Adrenal gland (tissue), 12 donors: ENCODE measurements around the gene AQP12B. TPM values are rescaled to one million over a fixed set of nuclear protein-coding genes. Genes with fewer than 3 reads are reported as not detected.

Experiments used
- DNase-seq, 7 donors: peaks; one replicate each; pipeline ENCODE4 v3.0.0-alpha.2; 2019 to 2020
- H3K27ac ChIP-seq, 5 donors: fragments of 200-600 bp; sonication (generic) in 4 of 5; 1 replicate in 3 of 5; 2 replicates in 2 of 5; pipeline versions ENCODE4 v1.5.1 to v1.8.0; 2016 to 2020; ENCODE audit warnings: mild to moderate bottlenecking in 1 of 5
- H3K27me3 ChIP-seq: fragments of 200-600 bp; 2 replicates; pipeline ENCODE4 v1.8.0; 2021
- H3K36me3 ChIP-seq, 2 donors: fragments of 200-600 bp; replicated peaks in 1 of 2; 1 replicate in 1 of 2; 2 replicates in 1 of 2; pipeline versions ENCODE4 v1.5.1 to v1.8.0; 2018 to 2022
- H3K4me1 ChIP-seq, 2 donors: fragments of 200-600 bp; replicated peaks in 1 of 2; 1 replicate in 1 of 2; 2 replicates in 1 of 2; pipeline versions ENCODE4 v1.5.1 to v1.8.0; 2018 to 2021
- H3K4me3 ChIP-seq, 4 donors: fragments of 200-600 bp; sonication (generic) in 3 of 4; one replicate each; pipeline ENCODE4 v1.5.1; 2016 to 2018
- H3K9me3 ChIP-seq, 3 donors: fragments of 200-600 bp; sonication (generic) in 1 of 3; replicated peaks in 1 of 3; 1 replicate in 2 of 3; 2 replicates in 1 of 3; pipeline versions ENCODE4 v1.5.1 to v1.8.0; 2016 to 2021
- POLR2A ChIP-seq, 2 donors: fragments of 450-650 bp; IDR thresholded peaks; one replicate each; pipeline ENCODE4 v1.6.1; 2017; ENCODE audit warnings: antibody characterized with exemption in 2 of 2, mild to moderate bottlenecking in 2 of 2, moderate library complexity in 1 of 2
- WGBS, 4 donors: extraction: QIAGEN DNeasy Blood & Tissue Kit in 2 of 4; methylation state at CpG; one replicate each; pipeline versions ENCODE4 v1.1.5 to v1.1.7; 2013 to 2017; 5-methylcytosine and 5-hydroxymethylcytosine counted together
- intact Hi-C, 2 donors: fragments of 100-400 bp; cut with DNase I; formaldehyde crosslinking; loops; one replicate each; pipeline versions ENCODE4 v1.14.1 to v1.15.0; 2022 to 2023
- polyA plus RNA-seq, 3 donors: library from polyadenylated mRNA; stranded (reverse); fragments of 200-250 nt in 2 of 3; fragments of 350-450 nt in 1 of 3; fragmentation: Illumina TruSeq in 1 of 3; extraction: RNeasy Lipid Tissue Mini Kit (QIAGEN cat#74804) in 1 of 3; gene quantifications; one replicate each; pipeline ENCODE4 v1.2.3, GENCODE V29; 2013 to 2014
- total RNA-seq, 9 donors: library from RNA; depleted of rRNA in 4 of 9; stranded (reverse); fragments of >200 nt in 4 of 9; fragments of 120-200 nt in 1 of 9; fragmentation: NEBNext Ultra II Directional in 1 of 9; extraction: Animal tissue kit (Norgen Biotek cat#: 25700) in 1 of 9; gene quantifications; one replicate each; pipeline versions ENCODE4 v1.1.0 to v1.2.4, GENCODE V29; 2013 to 2023
- TF ChIP-seq, protein P1 (sequence below), 6 experiments: fragments of 450-650 bp in 4 of 6; fragments of 200-600 bp in 2 of 6; sonication (generic) in 1 of 6; IDR thresholded peaks; 1 replicate in 5 of 6; 2 replicates in 1 of 6; pipeline versions ENCODE4 v1.5.1 to v1.8.0; 2016 to 2021; ENCODE audit warnings: antibody characterized with exemption in 6 of 6, mild to moderate bottlenecking in 2 of 6, moderate library complexity in 1 of 6
- donor health status: healthy with polysubstance abuse.
- donor health status: Bipolar disorder and iron deficiency.
- donor health status: DM: yes; HTN: yes; CAD: no.
- donor health status: DM: no; HTN: no; CAD: no.
- donor health status: DM: no; HTN: no; CAD: no.
- donor health status: DM: yes; HTN: yes; CAD: no.

The AQP12B gene
- total and polyA plus RNA-seq, 12 donors = 0.07 to 0.48 TPM; not detected in 10

DNA sequence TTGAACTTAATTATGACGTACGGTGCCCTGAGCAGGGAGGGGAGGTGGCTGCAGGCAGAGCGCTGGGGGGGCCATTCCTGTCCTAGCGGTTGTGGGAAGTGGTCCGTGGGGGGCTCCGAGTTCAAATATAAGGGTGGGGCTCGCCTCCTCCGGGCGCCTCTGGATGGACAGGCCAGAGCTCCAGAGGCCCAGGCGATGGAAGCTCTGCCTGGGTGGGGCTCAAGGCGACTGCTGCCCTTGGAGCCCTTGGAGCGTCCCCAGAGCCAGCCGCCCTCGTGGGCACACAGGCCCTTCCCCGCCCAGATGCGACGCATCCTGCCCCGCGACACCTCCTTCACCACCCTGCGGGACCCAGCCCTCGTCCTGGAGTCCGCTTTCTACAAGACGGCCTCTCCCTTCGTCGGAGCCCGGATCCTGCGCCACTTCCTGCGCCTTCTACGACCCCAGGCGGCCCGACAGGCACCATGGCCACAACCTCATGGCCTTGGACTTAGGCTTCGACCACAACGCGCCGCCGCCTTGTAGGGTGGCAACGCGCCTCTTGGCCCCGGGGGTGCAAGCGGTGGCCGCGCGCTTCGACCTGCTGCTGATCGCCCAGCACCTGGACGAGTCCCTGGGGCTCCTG, 10.5 kb downstream of the AQP12B start:
- H3K36me3 ChIP-seq = no peaks in the 10 kb centered on the region
- WGBS, 4 donors = 36 to 62% (median 47%) methylated on average over 15 to 46 of the region's 46 CpGs
- H3K27ac ChIP-seq = no peak overlapping the region
- intact Hi-C loops = no loop called here
- H3K9me3 ChIP-seq = no peaks in the 10 kb centered on the region
- peaks cover 11% of the 10 kb centered on the region for H3K27me3 ChIP-seq
- TF ChIP-seq POLR2A (IDR thresholded peaks at IDR 0.05) = no peak
- TF ChIP-seq, protein P1, sequence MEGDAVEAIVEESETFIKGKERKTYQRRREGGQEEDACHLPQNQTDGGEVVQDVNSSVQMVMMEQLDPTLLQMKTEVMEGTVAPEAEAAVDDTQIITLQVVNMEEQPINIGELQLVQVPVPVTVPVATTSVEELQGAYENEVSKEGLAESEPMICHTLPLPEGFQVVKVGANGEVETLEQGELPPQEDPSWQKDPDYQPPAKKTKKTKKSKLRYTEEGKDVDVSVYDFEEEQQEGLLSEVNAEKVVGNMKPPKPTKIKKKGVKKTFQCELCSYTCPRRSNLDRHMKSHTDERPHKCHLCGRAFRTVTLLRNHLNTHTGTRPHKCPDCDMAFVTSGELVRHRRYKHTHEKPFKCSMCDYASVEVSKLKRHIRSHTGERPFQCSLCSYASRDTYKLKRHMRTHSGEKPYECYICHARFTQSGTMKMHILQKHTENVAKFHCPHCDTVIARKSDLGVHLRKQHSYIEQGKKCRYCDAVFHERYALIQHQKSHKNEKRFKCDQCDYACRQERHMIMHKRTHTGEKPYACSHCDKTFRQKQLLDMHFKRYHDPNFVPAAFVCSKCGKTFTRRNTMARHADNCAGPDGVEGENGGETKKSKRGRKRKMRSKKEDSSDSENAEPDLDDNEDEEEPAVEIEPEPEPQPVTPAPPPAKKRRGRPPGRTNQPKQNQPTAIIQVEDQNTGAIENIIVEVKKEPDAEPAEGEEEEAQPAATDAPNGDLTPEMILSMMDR (IDR thresholded peaks at IDR 0.05) = no peak
- no peaks in the 10 kb centered on the region for H3K4me1 ChIP-seq
- DNase-seq = no peak
- H3K4me3 ChIP-seq = no peak overlapping the region

DNA sequence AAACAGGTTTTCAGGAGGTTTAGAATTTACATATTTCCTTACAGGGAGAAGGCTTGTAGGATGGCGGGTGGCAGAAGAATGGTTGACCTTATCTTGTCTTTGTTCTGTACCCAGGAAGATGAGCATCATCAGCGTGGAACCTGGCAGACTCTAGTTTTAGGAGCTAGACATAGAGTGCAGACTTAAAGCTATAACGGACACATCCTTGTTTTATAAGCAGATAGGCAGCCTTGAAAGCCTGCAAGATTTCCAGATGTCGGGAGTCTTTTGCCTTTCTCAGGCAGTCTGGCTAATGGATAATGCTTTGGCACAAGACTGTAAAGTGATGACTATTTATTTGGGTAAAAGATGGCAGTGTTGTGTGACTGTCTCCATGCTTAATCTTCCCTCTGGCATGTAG, 11.7 kb downstream of the AQP12B start:
- H3K36me3 ChIP-seq = no peaks in the 10 kb centered on the region
- DNase-seq = no peak
- intact Hi-C loops = no loop called here
- 61 to 70% (median 69%) methylated on average over 4 of the region's 4 CpGs for WGBS, 4 donors
- H3K4me1 ChIP-seq = no peaks in the 10 kb centered on the region
- H3K27ac ChIP-seq = no peak overlapping the region
- H3K27me3 ChIP-seq = peaks cover 20% of the 10 kb centered on the region
- no peak overlapping the region for H3K4me3 ChIP-seq
- no peaks in the 10 kb centered on the region for H3K9me3 ChIP-seq
- TF ChIP-seq, protein P1 (IDR thresholded peaks at IDR 0.05) = no peak
- no peak for TF ChIP-seq POLR2A (IDR thresholded peaks at IDR 0.05)

DNA sequence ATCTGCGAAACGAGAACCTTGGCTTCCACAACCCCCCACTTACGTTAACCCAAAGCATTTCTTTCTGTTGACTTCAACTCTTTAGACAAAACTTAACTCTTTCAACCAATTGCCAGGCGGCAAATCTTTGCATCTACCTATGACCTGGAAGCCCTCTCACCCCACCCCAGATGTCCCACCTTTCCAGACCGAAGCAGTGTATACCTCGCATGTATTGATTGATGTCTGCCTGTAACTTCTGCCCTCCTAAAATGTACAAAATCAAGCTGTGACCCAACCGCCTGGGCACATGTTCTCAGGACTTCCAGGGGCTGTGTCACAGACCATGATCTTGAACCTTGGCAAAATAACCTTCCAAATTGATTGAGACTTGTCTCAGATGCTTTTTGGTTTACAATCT, 12.3 kb downstream of the AQP12B start:
- intact Hi-C loops = no loop called here
- peaks cover 0 to 4% (median 0%) of the 10 kb centered on the region in 3 donors for H3K9me3 ChIP-seq
- no peaks in the 10 kb centered on the region for H3K36me3 ChIP-seq
- H3K4me1 ChIP-seq = no peaks in the 10 kb centered on the region
- peaks cover 25% of the 10 kb centered on the region for H3K27me3 ChIP-seq
- H3K4me3 ChIP-seq = no peak overlapping the region
- WGBS, 4 donors = 70 to 78% (median 72%) methylated on average over 7 of the region's 7 CpGs
- DNase-seq = no peak
- TF ChIP-seq, protein P1 (IDR thresholded peaks at IDR 0.05) = no peak
- TF ChIP-seq POLR2A (IDR thresholded peaks at IDR 0.05) = no peak
- H3K27ac ChIP-seq = no peak overlapping the region

DNA sequence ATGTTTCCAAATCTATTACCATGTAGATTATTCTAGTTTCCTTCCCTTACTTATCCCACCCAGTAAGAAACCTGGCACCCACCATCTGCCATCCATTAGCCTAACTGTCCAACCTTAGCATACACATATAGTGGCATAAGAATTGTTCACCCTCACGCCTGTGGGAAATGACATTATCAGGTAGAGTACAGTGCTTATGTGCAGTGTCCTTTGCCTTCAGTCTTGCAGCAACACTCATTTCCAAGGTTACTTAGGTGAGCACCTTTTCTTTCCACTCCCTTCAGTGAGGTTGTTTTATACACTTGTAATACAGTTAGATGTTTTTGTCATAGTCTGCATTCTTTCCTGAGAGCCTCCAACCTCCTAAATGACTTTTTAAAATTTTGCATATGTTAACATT, 18.1 kb downstream of the AQP12B start:
- intact Hi-C loops = no loop called here
- no peak for DNase-seq
- Histone ChIP-seq H3K4me3 (no peak overlapping the region), H3K9me3 (peaks cover 0 to 6% (median 0%) of the 10 kb centered on the region in 3 donors), H3K36me3 (no peaks in the 10 kb centered on the region), H3K27me3 (peaks cover 22% of the 10 kb centered on the region), H3K4me1 (no peaks in the 10 kb centered on the region), H3K27ac (no peak overlapping the region)
- TF ChIP-seq, protein P1 (IDR thresholded peaks at IDR 0.05) = no peak
- TF ChIP-seq POLR2A (IDR thresholded peaks at IDR 0.05) = no peak
- WGBS, 4 donors = 67 to 81% (median 73%) methylated on average over 1 of the region's 1 CpG
